ENCODE measurements around the gene PSMG4.

Gene PSMG4

GRCh38 chr6:3292431-3293197 lies 33.9 kb downstream of the PSMG4 start:
- no peak for DNase-seq

- no peak for DNase-seq
These were observed 34.8 kb downstream of the PSMG4 start for GRCh38 chr6:3293271-3294155.

- no peak for DNase-seq
These were observed 35.6 kb downstream of the PSMG4 start for GRCh38 chr6:3294396-3294795.

GRCh38 chr6:3294921-3295871 lies 36.4 kb downstream of the PSMG4 start:
- no peak for DNase-seq

GRCh38 chr6:3296078-3296477 lies 37.3 kb downstream of the PSMG4 start:
- DNase-seq: no peak

- DNase-seq: no peak
These were observed 37.8 kb downstream of the PSMG4 start for GRCh38 chr6:3296537-3296936.

- no peak for DNase-seq
These were observed 38.3 kb downstream of the PSMG4 start for GRCh38 chr6:3297006-3297405.

- no peak for DNase-seq
These were observed 39.2 kb downstream of the PSMG4 start for GRCh38 chr6:3297909-3298308.

GRCh38 chr6:3299221-3299620 lies 40.5 kb downstream of the PSMG4 start:
- DNase-seq: no peak

- DNase-seq: no peak
These were observed 42.8 kb downstream of the PSMG4 start for GRCh38 chr6:3301506-3301905.

- DNase-seq: no peak
These were observed 45.2 kb downstream of the PSMG4 start for GRCh38 chr6:3303795-3304411.

- DNase-seq: no peak
These were observed 45.9 kb downstream of the PSMG4 start for GRCh38 chr6:3304500-3305215.

- no peak for DNase-seq
These were observed 46.4 kb downstream of the PSMG4 start for GRCh38 chr6:3305216-3305565.

GRCh38 chr6:3305831-3306230 lies 47.1 kb downstream of the PSMG4 start:
- DNase-seq: no peak

- no peak for DNase-seq
These were observed 48.1 kb downstream of the PSMG4 start for GRCh38 chr6:3306848-3307247.

- DNase-seq: no peak
These were observed 48.7 kb downstream of the PSMG4 start for GRCh38 chr6:3307436-3307835.

- DNase-seq: no peak
These were observed 49.4 kb downstream of the PSMG4 start for GRCh38 chr6:3308106-3308505.

GRCh38 chr6:3309391-3310050 lies 50.8 kb downstream of the PSMG4 start:
- no peak for DNase-seq

GRCh38 chr6:3310051-3310448 lies 51.3 kb downstream of the PSMG4 start:
- no peak for DNase-seq

GRCh38 chr6:3310703-3311102 lies 52.0 kb downstream of the PSMG4 start:
- DNase-seq: no peak

- DNase-seq: no peak
These were observed 53.1 kb downstream of the PSMG4 start for GRCh38 chr6:3311826-3312225.

All from fibroblast of upper back skin (primary cell).